H1 (cell line): ENCODE measurements around the gene SEC24C.
"Not testable (repeated sequence)": the region's sequence is repeated elsewhere in the genome, so short reads cannot be mapped to it uniquely, and the experiment has no call there.

Source experiments
- ASH2L ChIP-seq: fragments of 200-600, 300-600 bp; sonication (generic); IDR thresholded peaks from one replicate; pipeline ENCODE4 v1.7.1; 2017; ENCODE audit warnings: low read length
- ATF3 ChIP-seq: IDR thresholded peaks from 2 replicates; pipeline ENCODE4 v1.6.1; 2011; ENCODE audit warnings: low read depth, mild to moderate bottlenecking, low read length; ENCODE audit not compliant: insufficient read depth
- CHD2 ChIP-seq: IDR thresholded peaks from 2 replicates; pipeline ENCODE4 v1.6.1; 2012; ENCODE audit warnings: low read length, improper control_type of control experiment
- CTBP2 ChIP-seq: IDR thresholded peaks from 2 replicates; pipeline ENCODE4 v1.7.0; 2011; ENCODE audit warnings: borderline replicate concordance, mild to moderate bottlenecking, moderate library complexity, mixed read lengths, low read length; ENCODE audit not compliant: insufficient read depth, insufficient read length
- EZH2 ChIP-seq: fragments of 200-600 bp; sonication (generic); IDR thresholded peaks from 2 replicates; pipeline ENCODE4 v1.7.1; 2012; ENCODE audit warnings: low read depth, mild to moderate bottlenecking, moderate library complexity, low read length, inconsistent platforms; ENCODE audit not compliant: severe bottlenecking
- MAX ChIP-seq: IDR thresholded peaks from 2 replicates; pipeline ENCODE4 v1.6.1; 2012; ENCODE audit warnings: inconsistent platforms
- SRF ChIP-seq: IDR thresholded peaks from 2 replicates; pipeline ENCODE4 v1.6.1; 2011; ENCODE audit warnings: mild to moderate bottlenecking, low read depth, low read length, moderate library complexity

DNA sequence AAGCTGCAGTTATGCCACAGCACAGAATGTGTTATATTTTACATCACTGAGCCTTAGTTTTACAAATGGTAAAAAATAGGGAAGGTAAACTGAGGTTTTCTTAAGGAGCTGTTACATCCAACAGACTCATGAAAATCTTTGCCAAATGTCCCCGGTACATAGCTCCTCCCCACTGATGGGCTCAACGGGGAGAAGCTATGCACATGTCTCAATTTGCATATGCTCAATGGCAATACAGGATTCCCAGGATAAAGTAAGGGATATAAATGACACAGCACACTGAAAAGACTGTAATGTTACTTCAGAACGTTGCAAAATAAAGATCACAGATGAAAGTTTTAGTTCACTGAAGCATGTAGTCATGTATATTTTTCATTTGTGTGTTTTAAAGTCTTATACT lies 29.7 kb upstream of the SEC24C start:
- TF ChIP-seq EZH2, CTBP2, MAX, ASH2L, CHD2, ATF3, SRF: not testable (repeated sequence)
